Skeletal muscle tissue (tissue), 4 donors: ENCODE data around the gene HTR1B. TPM values are rescaled to one million over a fixed set of nuclear protein-coding genes. Genes with fewer than 3 reads are reported as not detected.

ENCODE experiments used
- H3K27ac ChIP-seq: one replicate; pipeline ENCODE4 v1.7.0; 2013; ENCODE audit warnings: mild to moderate bottlenecking, low read depth, low read length, inconsistent platforms
- H3K27me3 ChIP-seq, 3 donors: one replicate each; pipeline ENCODE4 v1.7.0; 2013; ENCODE audit warnings: low read length in 3 of 3; ENCODE audit not compliant: control insufficient read depth in 3 of 3, insufficient read depth in 3 of 3
- H3K36me3 ChIP-seq, 3 donors: one replicate each; pipeline ENCODE4 v1.7.0; 2013; ENCODE audit warnings: low read length in 3 of 3; ENCODE audit not compliant: control insufficient read depth in 3 of 3, insufficient read depth in 3 of 3
- H3K4me1 ChIP-seq, 3 donors: one replicate each; pipeline ENCODE4 v1.7.0; 2013; ENCODE audit warnings: low read length in 3 of 3, mild to moderate bottlenecking in 3 of 3; ENCODE audit not compliant: control insufficient read depth in 3 of 3, insufficient read depth in 3 of 3
- H3K4me3 ChIP-seq, 3 donors: one replicate each; pipeline ENCODE4 v1.7.0; 2013; ENCODE audit warnings: low read length in 3 of 3
- H3K9ac ChIP-seq, 3 donors: one replicate each; pipeline ENCODE4 v1.7.0; 2013; ENCODE audit warnings: low read length in 3 of 3, mild to moderate bottlenecking in 3 of 3, moderate library complexity in 2 of 3, low read depth in 1 of 3
- H3K9me3 ChIP-seq, 3 donors: one replicate each; pipeline ENCODE4 v1.7.0; 2013; ENCODE audit warnings: low read length in 3 of 3; ENCODE audit not compliant: control insufficient read depth in 3 of 3
- total RNA-seq: library from RNA; depleted of rRNA; stranded (reverse); fragments of >200 nt; gene quantifications from one replicate; pipeline ENCODE4 v1.2.3, GENCODE V29; 2014
- donor health status: Osteomylitis.

HTR1B gene
- total RNA-seq, 1 donor from 2014 or later: not detected

DNA sequence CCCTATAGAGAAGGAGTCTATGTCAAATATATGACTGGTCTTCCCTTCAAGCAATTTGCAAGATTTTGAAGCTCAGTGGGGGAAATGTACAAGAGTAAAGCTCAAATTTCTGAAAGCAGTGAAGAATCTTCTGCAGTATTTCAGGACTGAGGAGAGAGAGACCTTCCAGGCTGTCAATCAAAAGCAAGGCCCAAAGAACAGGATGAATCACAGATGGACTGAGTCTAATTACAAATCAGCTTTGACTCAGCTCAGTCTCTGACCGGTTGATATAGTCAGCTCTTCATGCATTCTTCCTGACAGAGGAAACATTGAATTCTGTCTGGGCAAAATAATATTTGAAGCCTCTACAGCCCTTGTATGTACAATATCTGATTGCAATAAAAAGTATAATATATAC is 7.7 kb upstream of the HTR1B start:
- Histone ChIP-seq H3K27ac (no peak overlapping the region), H3K4me3 (no peak overlapping the region), H3K9ac (no peak overlapping the region), H3K27me3 (peaks cover 12 to 13% (median 13%) of the 10 kb centered on the region in 3 donors), H3K36me3 (no peaks in the 10 kb centered on the region), H3K4me1 (peaks cover 4 to 9% (median 9%) of the 10 kb centered on the region in 3 donors), H3K9me3 (peaks cover 0 to 2% (median 0%) of the 10 kb centered on the region in 3 donors)

DNA sequence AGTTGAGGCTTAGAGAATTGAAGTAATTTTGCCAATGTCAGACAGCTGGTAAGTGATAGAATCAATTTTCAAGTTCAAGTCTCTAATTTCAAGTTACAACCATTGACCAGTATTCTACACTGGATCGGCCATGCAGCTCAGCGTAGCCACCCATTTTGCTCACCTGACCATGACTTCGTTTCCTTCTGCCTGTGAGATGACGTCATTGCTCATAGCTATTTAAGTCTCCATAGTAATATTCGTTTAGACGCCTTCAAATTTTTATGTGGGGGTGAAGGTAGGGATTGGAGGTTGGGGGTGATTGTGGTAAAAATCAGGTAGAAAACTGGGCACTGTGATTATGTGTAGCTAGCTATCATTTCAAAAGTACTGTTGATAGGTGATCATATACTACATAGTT is 5.6 kb upstream of the HTR1B start:
- Histone ChIP-seq H3K4me3 (no peak overlapping the region), H3K9ac (no peak overlapping the region), H3K27me3 (peaks cover 31 to 32% (median 32%) of the 10 kb centered on the region in 3 donors), H3K4me1 (peaks cover 5 to 12% (median 12%) of the 10 kb centered on the region in 3 donors), H3K36me3 (no peaks in the 10 kb centered on the region), H3K27ac (no peak overlapping the region), H3K9me3 (no peaks in the 10 kb centered on the region)

DNA sequence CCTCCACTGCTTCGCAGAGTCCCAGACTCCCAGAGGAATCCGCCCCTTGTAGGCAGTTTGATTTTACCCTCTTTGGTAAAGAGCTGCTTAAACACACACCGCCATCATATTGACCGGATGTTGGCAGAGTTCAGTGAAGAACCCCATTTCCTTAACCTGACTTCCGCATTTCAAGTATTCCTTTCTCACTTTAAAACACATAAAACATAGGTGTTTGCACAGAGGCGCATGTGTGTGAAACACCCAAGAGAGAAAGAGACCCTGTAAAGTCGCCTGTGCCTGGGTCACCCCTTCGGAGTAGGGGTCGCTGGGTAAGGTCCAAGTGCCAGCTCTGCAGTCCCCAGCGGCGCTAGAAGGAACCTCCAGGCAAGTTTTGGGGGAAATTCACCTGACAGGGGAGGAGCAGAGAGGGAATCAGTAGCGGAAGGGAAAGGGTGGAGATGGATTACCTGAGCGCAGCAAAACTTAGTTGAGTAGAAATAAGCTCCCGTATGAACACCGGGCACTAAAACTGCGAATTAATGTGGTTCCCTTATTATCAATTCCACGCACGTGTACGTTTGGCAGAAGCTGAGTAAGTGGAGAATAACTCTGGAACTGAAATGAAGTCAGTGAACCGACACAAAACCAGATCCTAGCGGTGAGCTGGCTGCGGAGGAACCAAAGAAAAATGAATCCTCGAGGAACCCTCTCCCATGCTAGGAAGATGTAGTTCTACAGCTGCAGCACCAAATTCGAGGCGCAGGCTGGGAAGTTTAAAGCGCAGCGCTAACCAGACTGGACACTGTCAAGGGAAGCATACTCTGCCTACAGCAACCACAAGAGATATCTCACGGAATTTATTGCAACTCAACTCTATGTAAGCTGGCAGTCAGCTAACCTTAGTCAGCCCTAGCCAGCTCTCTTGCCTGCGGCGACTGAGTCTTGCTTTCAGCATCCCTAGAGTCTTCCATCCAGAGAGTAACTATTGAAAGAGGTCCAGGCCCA is 3.5 kb upstream of the HTR1B start:
- Histone ChIP-seq H3K9me3 (no peaks in the 10 kb centered on the region), H3K9ac (peak overlapping the region in 1 of 3 donors; percentile 2), H3K27me3 (peaks cover 53 to 54% (median 54%) of the 10 kb centered on the region in 3 donors), H3K4me1 (peaks cover 13 to 27% (median 16%) of the 10 kb centered on the region in 3 donors), H3K36me3 (no peaks in the 10 kb centered on the region), H3K27ac (no peak overlapping the region), H3K4me3 (peak overlapping the region; percentile 59 to 66 (median 60))

DNA sequence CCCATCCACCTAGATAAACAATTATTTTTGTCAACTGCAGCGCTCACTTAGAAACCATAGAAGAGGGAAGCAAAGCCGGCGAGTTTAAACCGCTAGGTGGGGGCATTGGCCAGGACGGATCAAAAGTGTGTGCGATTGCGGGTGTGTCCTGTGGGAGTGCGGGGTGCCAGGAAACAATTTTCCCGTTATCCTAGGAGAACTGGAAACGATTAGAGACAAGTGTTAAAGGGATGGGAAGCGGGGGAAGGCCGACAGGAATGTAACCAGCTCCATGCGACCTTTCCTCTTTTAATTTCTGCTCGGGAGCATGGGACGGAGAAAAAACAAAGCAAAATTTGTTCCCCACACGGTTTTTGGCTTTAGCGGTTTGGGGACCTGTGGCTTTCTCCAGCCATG is 2.8 kb upstream of the HTR1B start:
- Histone ChIP-seq H3K27me3 (peaks cover 56 to 57% (median 56%) of the 10 kb centered on the region in 3 donors), H3K9ac (peak overlapping the region in 1 of 3 donors; percentile 2), H3K4me1 (peaks cover 13 to 27% (median 16%) of the 10 kb centered on the region in 3 donors), H3K36me3 (no peaks in the 10 kb centered on the region), H3K9me3 (no peaks in the 10 kb centered on the region), H3K4me3 (peak overlapping the region; percentile 59 to 66 (median 60)), H3K27ac (no peak overlapping the region)

DNA sequence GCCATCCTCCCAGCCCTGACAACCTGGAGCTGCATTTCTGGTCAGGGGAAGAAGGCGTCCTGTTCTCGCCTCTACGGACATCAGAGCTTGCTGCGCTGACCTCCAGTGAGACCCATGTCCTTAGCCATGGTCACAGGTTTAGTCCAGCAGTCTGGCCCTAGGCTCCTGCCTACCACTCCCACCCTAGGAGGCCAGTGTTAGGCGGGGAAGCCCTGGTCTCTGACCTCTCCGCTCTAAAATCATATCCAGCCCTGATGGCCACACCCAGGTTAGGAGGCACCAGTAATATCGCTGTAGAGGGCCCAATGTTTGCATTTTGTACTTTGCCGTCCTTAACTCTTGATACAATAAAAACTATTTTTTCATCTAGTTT is 1.2 kb upstream of the HTR1B start:
- peaks cover 13 to 27% (median 16%) of the 10 kb centered on the region in 3 donors for H3K4me1 ChIP-seq
- peak overlapping the region in 2 of 3 donors; percentile 37 to 58 for H3K4me3 ChIP-seq
- no peak overlapping the region for H3K9ac ChIP-seq
- no peaks in the 10 kb centered on the region for H3K36me3 ChIP-seq
- no peak overlapping the region for H3K27ac ChIP-seq
- peaks cover 56 to 57% (median 56%) of the 10 kb centered on the region in 3 donors for H3K27me3 ChIP-seq
- no peaks in the 10 kb centered on the region for H3K9me3 ChIP-seq

DNA sequence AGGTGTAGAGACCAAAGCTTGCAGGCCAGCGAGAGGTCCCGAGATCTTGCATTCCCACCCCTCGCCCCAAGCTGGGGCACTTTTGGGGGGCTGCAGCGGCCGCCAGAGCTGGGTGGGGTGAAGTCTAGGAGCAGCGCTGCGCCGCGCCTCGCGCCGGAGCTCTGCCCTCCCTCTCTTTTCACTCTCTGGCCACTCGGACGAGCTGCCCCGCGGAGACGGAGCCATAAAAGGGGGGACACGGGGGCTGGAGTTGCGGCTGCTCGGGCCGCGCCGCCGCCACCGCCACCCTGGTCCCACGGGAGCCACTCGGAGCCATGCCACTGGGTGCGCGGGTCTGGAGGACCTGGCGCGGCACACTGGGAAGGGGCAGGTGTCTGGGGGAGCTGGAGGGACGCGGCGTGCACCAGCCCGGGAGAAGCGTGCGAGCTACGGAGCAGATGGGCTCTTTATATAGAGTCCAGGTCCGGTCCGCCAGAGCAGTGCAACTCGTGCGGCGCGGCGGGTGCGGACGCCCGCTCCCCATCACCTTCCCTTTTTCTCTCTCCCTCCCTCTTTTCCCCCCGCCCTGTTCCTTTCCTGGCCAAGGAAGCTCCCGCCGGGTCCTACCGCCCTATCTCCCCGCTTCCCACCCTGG is 687 bp upstream of the HTR1B start:
- Histone ChIP-seq H3K9ac (peak overlapping the region in 1 of 3 donors; percentile 4), H3K27ac (no peak overlapping the region), H3K4me3 (peak overlapping the region; percentile 37 to 58 (median 46)), H3K4me1 (peaks cover 13 to 27% (median 16%) of the 10 kb centered on the region in 3 donors), H3K27me3 (peaks cover 56 to 57% (median 56%) of the 10 kb centered on the region in 3 donors), H3K9me3 (no peaks in the 10 kb centered on the region), H3K36me3 (no peaks in the 10 kb centered on the region)

DNA sequence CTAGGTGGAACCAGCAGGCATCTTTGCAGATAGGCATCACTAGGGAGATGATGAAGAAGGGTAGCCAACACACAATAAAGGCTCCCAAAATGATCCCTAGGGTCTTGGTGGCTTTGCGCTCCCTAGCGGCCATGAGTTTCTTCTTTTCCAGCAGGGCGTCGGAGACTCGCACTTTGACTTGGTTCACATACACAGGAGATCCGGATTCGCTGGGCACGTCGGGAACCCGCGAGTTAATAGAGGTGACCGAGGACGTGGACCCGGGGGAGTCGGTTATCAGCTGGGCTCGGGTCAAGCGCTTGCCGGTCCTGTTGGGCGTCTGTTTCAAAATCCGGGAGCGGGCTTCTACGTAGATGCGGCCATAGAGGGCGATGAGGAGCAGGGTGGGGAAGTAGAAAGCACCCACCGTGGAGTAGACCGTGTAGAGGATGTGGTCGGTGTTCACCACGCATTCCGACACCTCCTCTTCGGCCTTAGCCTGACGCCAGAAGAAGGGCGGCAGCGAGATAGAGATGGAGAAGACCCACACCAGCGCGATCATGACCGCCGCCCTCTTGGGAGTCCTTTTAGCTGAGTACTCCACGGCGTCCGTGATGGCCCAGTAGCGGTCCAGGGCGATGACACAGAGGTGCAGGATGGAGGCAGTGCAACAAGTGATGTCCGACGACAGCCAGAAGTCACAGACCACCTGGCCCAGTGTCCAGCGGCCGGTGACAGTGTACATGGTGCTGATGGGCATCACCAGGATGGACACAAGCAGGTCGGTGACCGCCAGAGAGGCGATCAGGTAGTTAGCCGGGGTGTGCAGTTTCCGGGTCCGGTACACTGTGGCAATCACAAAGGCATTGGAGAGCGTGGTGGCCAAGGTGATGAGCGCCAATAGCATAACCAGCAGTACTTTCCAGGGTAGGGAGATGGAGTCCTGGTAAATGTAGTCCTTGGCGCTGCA is 658 bp downstream of the HTR1B start:
- no peak overlapping the region for H3K9ac ChIP-seq

DNA sequence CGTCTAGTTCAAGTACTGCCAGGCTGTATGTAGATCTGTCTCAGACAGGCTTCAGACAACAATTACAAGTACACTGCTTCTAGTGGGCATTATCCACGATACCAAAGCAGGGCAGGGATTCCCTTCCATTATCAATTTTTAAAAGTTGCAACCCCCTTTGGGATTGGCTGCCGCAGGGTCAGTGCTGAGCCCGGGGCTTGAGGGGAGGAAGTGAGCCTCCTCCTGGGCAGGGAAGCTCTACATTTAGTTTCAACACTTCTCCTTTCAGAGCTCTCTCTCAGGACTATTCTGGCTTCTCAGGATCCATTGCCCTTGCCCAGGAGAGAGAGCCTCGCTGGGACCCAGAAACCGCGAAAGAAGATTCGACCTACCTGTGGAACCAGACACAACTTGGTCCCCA is 1.5 kb downstream of the HTR1B start:
- H3K9ac ChIP-seq: no peak overlapping the region
- H3K4me1 ChIP-seq: peaks cover 13 to 24% (median 13%) of the 10 kb centered on the region in 3 donors
- H3K36me3 ChIP-seq: no peaks in the 10 kb centered on the region
- H3K9me3 ChIP-seq: no peaks in the 10 kb centered on the region
- H3K4me3 ChIP-seq: no peak overlapping the region
- no peak overlapping the region for H3K27ac ChIP-seq
- peaks cover 51 to 53% (median 51%) of the 10 kb centered on the region in 3 donors for H3K27me3 ChIP-seq

More for the DNA sequence above, 658 bp downstream of the HTR1B start:
- Histone ChIP-seq H3K9me3 (no peaks in the 10 kb centered on the region), H3K4me1 (peaks cover 13 to 27% (median 16%) of the 10 kb centered on the region in 3 donors), H3K4me3 (peak overlapping the region; percentile 25 to 58 (median 38)), H3K27me3 (peaks cover 56 to 57% (median 56%) of the 10 kb centered on the region in 3 donors), H3K36me3 (no peaks in the 10 kb centered on the region), H3K27ac (no peak overlapping the region)

DNA sequence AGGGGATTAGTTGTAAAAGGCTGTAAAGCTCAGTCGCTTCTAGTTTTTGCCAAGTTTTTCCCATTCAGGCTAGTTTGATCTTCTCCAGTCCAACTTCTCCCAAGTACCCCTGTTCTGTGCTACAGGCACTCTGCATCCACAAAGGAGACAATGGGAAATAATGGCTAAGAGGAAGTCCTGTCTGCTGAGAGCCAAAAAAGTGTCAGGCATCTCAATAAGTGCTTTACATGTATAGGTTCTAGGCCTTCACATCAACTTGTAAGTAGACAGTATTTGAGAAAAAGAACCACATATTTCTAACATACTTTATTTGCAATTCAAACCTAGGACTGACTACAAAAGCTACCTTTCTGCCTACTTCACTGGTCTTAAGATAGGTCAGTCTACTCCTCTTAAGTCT is 4.9 kb downstream of the HTR1B start:
- Histone ChIP-seq H3K36me3 (no peaks in the 10 kb centered on the region), H3K27me3 (peaks cover 19 to 20% (median 20%) of the 10 kb centered on the region in 3 donors), H3K4me3 (no peak overlapping the region), H3K4me1 (peaks cover 3 to 11% (median 4%) of the 10 kb centered on the region in 3 donors), H3K27ac (no peak overlapping the region), H3K9me3 (no peaks in the 10 kb centered on the region), H3K9ac (no peak overlapping the region)
